K562 (cell line): Measurements from ENCODE around the gene ASIC3. TPM values are rescaled to one million over a fixed set of nuclear protein-coding genes. Genes with fewer than 3 reads are reported as not detected.
A peak's percentile ranks its signal among the peaks of the same experiment; 100 is the strongest.

Source experiments
- ASH1L ChIP-seq: fragments of 450-650 bp; IDR thresholded peaks from 2 replicates; pipeline ENCODE4 v1.6.1; 2018; ENCODE audit warnings: borderline replicate concordance, mild to moderate bottlenecking, low read depth; ENCODE audit not compliant: partially characterized antibody
- CBFA2T2 ChIP-seq: fragments of 450-650 bp; conservative IDR thresholded peaks from 2 replicates; pipeline ENCODE4 v1.6.1; 2017; ENCODE audit warnings: mild to moderate bottlenecking
- CBFB ChIP-seq: sonication (generic); formaldehyde crosslinking; IDR thresholded peaks from 2 replicates; pipeline ENCODE4 v1.4.0; 2020; ENCODE audit warnings: mild to moderate bottlenecking, missing genetic modification reagents
- CBX8 ChIP-seq: fragments of 200-600 bp; sonication (generic); IDR thresholded peaks from 2 replicates; pipeline ENCODE4 v1.6.1; 2012; ENCODE audit warnings: borderline replicate concordance, mixed run types, low read depth, mild to moderate bottlenecking, moderate library complexity, mixed read lengths, low read length, control low read depth, inconsistent platforms; ENCODE audit not compliant: poor library complexity, severe bottlenecking; ENCODE audit errors: extremely low read depth
- IFI16 ChIP-seq: fragments of 250-450 bp; sonication (Bioruptor Pico); IDR thresholded peaks from 2 replicates; pipeline ENCODE4 v2.1.2; 2022; ENCODE audit warnings: mild to moderate bottlenecking, inconsistent platforms
- IRF9 ChIP-seq: fragments of 450-650 bp; IDR thresholded peaks from 2 replicates; pipeline ENCODE4 v1.6.1; 2016; ENCODE audit warnings: missing biosample characterization, missing genetic modification characterization
- MAFF ChIP-seq: IDR thresholded peaks from 2 replicates; pipeline ENCODE4 v1.6.1; 2012; ENCODE audit warnings: low read length, improper control_type of control experiment
- MAFK ChIP-seq: IDR thresholded peaks from 2 replicates; pipeline ENCODE4 v1.6.1; 2011; ENCODE audit warnings: low read length, improper control_type of control experiment
- MED1 ChIP-seq: sonication (generic); formaldehyde crosslinking; IDR thresholded peaks from 2 replicates; pipeline ENCODE4 v1.8.1; 2023; ENCODE audit warnings: missing genetic modification reagents, borderline replicate concordance
- POLR3G ChIP-seq: IDR thresholded peaks from 2 replicates; pipeline ENCODE4 v1.6.1; 2011; ENCODE audit not compliant: insufficient read length, insufficient replicate concordance; ENCODE audit errors: extremely low read depth
- PYGO2 ChIP-seq: fragments of 450-650 bp; IDR thresholded peaks from 2 replicates; pipeline ENCODE4 v1.6.1; 2016; ENCODE audit warnings: mild to moderate bottlenecking, missing genetic modification characterization, moderate library complexity, missing compliant biosample characterization
- RHOXF2B ChIP-seq: fragments of 250-450 bp; sonication (Bioruptor Pico); conservative IDR thresholded peaks from 2 replicates; pipeline ENCODE4 v1.5.1; 2021
- SPI1 ChIP-seq: IDR thresholded peaks from 2 replicates; pipeline ENCODE4 v1.6.1; 2011; ENCODE audit warnings: low read depth, low read length, control low read depth, borderline replicate concordance
- TAF9B ChIP-seq: fragments of 450-650 bp; IDR thresholded peaks from 2 replicates; pipeline ENCODE4 v1.6.1; 2018; ENCODE audit warnings: mild to moderate bottlenecking; ENCODE audit not compliant: partially characterized antibody
- ZBTB1 ChIP-seq: sonication (generic); formaldehyde crosslinking; IDR thresholded peaks from 2 replicates; pipeline ENCODE4 v1.8.1; 2023; ENCODE audit warnings: missing genetic modification reagents, low read depth, mild to moderate bottlenecking, borderline replicate concordance
- ZEB2 ChIP-seq: fragments of 450-650 bp; IDR thresholded peaks from 2 replicates; pipeline ENCODE4 v1.6.1; 2016
- ZFP30 ChIP-seq: fragments of 250-450 bp; sonication (Bioruptor Pico); IDR thresholded peaks from 2 replicates; pipeline ENCODE4 v1.8.0; 2022; ENCODE audit warnings: moderate library complexity, mild to moderate bottlenecking, inconsistent platforms, borderline replicate concordance
- ZNF347 ChIP-seq: fragments of 450-650 bp; formaldehyde crosslinking; IDR thresholded peaks from 2 replicates; pipeline ENCODE4 v1.4.0; 2020; ENCODE audit warnings: low read depth, mild to moderate bottlenecking, moderate library complexity
- ZNF395 ChIP-seq: fragments of 200-800 bp; sonication (Bioruptor generic); IDR thresholded peaks from 2 replicates; pipeline ENCODE4 v1.6.1; 2017; ENCODE audit warnings: missing genetic modification characterization, missing compliant biosample characterization
- ZNF41 ChIP-seq: fragments of 250-450 bp; sonication (Bioruptor Pico); conservative IDR thresholded peaks from 2 replicates; pipeline ENCODE4 v1.4.0; 2020; ENCODE audit warnings: mild to moderate bottlenecking
- ZNF551 ChIP-seq: fragments of 250-450 bp; sonication (Bioruptor Pico); IDR thresholded peaks from 2 replicates; pipeline ENCODE4 v1.5.0; 2021; ENCODE audit warnings: mild to moderate bottlenecking, moderate library complexity
- ZNF561 ChIP-seq: fragments of 450-650 bp; formaldehyde crosslinking; conservative IDR thresholded peaks from 2 replicates; pipeline ENCODE4 v1.4.0; 2020; ENCODE audit warnings: mild to moderate bottlenecking, moderate library complexity
- ZNF57 ChIP-seq: fragments of 450-650 bp; formaldehyde crosslinking; IDR thresholded peaks from 2 replicates; pipeline ENCODE4 v1.4.0; 2020; ENCODE audit warnings: mild to moderate bottlenecking, moderate library complexity
- polyA plus RNA-seq, 8 experiments: library from polyadenylated mRNA; depleted of rRNA in 4 of 8; stranded (reverse) in 5 of 8; unstranded in 3 of 8; fragments of >200 nt; fragmentation: Nextera tagmentation in 2 of 8; fragmentation: Illumina TruSeq in 1 of 8; extraction: Ambion mirVana in 2 of 8; extraction: Trizol in 1 of 8; gene quantifications; 2 replicates each; pipeline versions ENCODE4 v1.2.1 to v1.2.3, GENCODE V29; 2011 to 2014; ENCODE audit warnings: inconsistent platforms in 1 of 8, missing spikeins in 1 of 8
- total RNA-seq, 7 experiments: library from RNA; depleted of rRNA in 6 of 7; stranded (reverse); fragments of >200 nt in 6 of 7; fragmentation: Illumina TruSeq in 2 of 7; extraction: Trizol in 2 of 7; gene quantifications; 2 replicates each; pipeline versions ENCODE4 v1.2.1 to v1.2.3, GENCODE V29; 2011 to 2021; ENCODE audit warnings: low replicate concordance in 1 of 7
- TF ChIP-seq, protein P1 (sequence below), 2 experiments: fragments of 450-650 bp in 1 of 2; IDR thresholded peaks; 2 replicates each; pipeline ENCODE4 v1.6.1; 2011 to 2017; ENCODE audit warnings: low read depth in 2 of 2, antibody characterized with exemption in 1 of 2, borderline replicate concordance in 1 of 2, low read length in 1 of 2, mild to moderate bottlenecking in 1 of 2, mixed read lengths in 1 of 2; ENCODE audit not compliant: control insufficient read depth in 1 of 2

ASIC3 gene
- total and polyA plus RNA-seq, 9 of the 15 experiments (the other 6 are each of a cell fraction or from before 2014, with no cell fraction given) = 0.11 to 5.0 (median 0.87) TPM

DNA sequence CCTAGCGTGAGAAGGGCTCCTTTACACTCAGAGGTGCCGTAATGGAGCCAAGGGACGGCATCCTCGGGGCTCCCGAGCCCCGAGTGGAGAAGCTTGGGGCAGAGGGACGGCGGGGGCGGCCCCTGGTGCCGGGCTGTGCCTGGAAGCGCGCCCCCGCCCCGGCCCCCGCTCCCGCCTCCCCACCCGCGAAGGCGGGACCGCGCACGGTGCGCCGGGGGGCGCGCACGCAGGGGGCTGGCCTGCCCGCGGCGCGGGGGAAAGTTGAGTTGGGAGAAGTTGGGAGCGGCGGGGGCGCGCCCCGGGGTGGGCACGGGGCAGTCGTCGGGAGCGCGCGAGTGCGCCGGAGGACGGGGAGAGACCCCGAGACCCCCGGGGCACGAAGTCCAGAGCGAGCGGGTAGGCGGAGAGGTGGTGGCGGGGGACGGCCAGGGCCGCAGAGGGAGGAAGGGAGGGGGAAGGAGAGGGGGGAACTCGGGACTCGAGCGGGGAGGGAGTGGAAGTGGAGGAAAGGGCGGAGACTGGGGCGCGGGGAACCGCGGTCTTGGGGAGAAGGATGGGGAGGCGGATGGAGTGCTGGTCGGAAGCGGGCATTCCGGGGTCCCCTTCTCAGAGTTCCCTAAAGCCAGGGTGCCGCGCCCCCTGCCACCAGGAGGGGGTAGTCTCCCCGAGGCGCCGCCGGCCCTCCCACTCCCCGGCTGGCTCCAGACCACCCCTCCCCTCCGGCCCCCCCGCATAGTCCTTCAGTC lies 11.2 kb downstream of the ASIC3 start, which contains the start of gene SLC4A2 (continued):
- TF ChIP-seq CBFB (CRISPR knock-in tag) (no peak), ASH1L (peak; percentile 13), SPI1 (peak; percentile 64; the same call in 1 of the 2 replicates), ZNF57 (CRISPR knock-in tag) (no peak), RHOXF2B (CRISPR knock-in tag) (no peak), ZNF41 (CRISPR knock-in tag) (no peak), PYGO2 (tag) (no peak), MAFF (no peak), IRF9 (no peak), IFI16 (CRISPR knock-in tag) (no peak), MAFK (no peak), ZBTB1 (CRISPR knock-in tag) (no peak), ZNF561 (CRISPR knock-in tag) (no peak), CBX8 (no peak), ZNF395 (CRISPR knock-in tag) (peak; percentile 99), TAF9B (no peak), CBFA2T2 (no peak), ZEB2 (no peak), MED1 (CRISPR knock-in tag) (no peak), ZNF551 (no peak), POLR3G (no peak), ZFP30 (CRISPR knock-in tag) (no peak), ZNF347 (no peak)
- TF ChIP-seq, protein P1, sequence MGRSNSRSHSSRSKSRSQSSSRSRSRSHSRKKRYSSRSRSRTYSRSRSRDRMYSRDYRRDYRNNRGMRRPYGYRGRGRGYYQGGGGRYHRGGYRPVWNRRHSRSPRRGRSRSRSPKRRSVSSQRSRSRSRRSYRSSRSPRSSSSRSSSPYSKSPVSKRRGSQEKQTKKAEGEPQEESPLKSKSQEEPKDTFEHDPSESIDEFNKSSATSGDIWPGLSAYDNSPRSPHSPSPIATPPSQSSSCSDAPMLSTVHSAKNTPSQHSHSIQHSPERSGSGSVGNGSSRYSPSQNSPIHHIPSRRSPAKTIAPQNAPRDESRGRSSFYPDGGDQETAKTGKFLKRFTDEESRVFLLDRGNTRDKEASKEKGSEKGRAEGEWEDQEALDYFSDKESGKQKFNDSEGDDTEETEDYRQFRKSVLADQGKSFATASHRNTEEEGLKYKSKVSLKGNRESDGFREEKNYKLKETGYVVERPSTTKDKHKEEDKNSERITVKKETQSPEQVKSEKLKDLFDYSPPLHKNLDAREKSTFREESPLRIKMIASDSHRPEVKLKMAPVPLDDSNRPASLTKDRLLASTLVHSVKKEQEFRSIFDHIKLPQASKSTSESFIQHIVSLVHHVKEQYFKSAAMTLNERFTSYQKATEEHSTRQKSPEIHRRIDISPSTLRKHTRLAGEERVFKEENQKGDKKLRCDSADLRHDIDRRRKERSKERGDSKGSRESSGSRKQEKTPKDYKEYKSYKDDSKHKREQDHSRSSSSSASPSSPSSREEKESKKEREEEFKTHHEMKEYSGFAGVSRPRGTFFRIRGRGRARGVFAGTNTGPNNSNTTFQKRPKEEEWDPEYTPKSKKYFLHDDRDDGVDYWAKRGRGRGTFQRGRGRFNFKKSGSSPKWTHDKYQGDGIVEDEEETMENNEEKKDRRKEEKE (IDR thresholded peaks at IDR 0.05; ENCODE audit: borderline replicate concordance in 1 of 2, control insufficient read depth in 1 of 2, low read depth in 2 of 2, low read length in 1 of 2) = no peak
